ENCODE data around the gene SDK1. TPM values are rescaled to one million over a fixed set of nuclear protein-coding genes. Genes with fewer than 3 reads are reported as not detected.
"Not testable (repeated sequence)": the region's sequence is repeated elsewhere in the genome, so short reads cannot be mapped to it uniquely, and the experiment has no call there.

The SDK1 gene
- total RNA-seq, 1 experiment from 2014 or later = 20.0 TPM

DNA sequence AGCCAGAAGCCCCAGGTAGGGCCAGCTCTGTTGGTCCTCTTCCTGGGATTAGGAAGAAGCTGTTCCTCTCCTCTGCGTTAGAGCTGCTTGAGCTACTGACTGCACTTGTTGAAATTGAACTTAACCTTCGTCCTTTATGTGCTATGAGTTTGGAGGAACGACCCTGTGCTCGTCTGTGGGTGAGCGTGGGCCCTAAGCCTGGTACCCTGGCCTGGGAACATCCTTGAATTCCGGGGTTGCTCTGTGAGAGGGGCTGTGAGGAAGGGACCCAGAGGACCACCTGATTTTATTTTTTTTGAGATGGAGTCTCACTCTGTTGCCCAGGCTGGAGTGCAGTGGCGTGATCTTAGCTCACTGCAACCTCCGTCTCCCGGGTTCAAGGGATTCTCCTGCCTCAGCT lies 933.8 kb downstream of the SDK1 start:
- no peak for DNase-seq
- peaks cover 3% of the 10 kb centered on the region for H3K27me3 Mint-ChIP-seq (ENCODE audit: unreplicated experiment)
- no peaks in the 10 kb centered on the region for H3K36me3 Mint-ChIP-seq (ENCODE audit: insufficient read depth, unreplicated experiment)
- H3K27ac Mint-ChIP-seq (ENCODE audit: unreplicated experiment) = no peak overlapping the region
- H3K9me3 Mint-ChIP-seq (ENCODE audit: low read depth, unreplicated experiment) = no peaks in the 10 kb centered on the region
- H3K4me3 Mint-ChIP-seq (ENCODE audit: low read depth, unreplicated experiment) = no peak overlapping the region
- TF ChIP-seq, protein P1, sequence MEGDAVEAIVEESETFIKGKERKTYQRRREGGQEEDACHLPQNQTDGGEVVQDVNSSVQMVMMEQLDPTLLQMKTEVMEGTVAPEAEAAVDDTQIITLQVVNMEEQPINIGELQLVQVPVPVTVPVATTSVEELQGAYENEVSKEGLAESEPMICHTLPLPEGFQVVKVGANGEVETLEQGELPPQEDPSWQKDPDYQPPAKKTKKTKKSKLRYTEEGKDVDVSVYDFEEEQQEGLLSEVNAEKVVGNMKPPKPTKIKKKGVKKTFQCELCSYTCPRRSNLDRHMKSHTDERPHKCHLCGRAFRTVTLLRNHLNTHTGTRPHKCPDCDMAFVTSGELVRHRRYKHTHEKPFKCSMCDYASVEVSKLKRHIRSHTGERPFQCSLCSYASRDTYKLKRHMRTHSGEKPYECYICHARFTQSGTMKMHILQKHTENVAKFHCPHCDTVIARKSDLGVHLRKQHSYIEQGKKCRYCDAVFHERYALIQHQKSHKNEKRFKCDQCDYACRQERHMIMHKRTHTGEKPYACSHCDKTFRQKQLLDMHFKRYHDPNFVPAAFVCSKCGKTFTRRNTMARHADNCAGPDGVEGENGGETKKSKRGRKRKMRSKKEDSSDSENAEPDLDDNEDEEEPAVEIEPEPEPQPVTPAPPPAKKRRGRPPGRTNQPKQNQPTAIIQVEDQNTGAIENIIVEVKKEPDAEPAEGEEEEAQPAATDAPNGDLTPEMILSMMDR (IDR thresholded peaks at IDR 0.05; ENCODE audit: unreplicated experiment) = no peak
- no peaks in the 10 kb centered on the region for H3K4me1 Mint-ChIP-seq (ENCODE audit: low read depth, unreplicated experiment)
- intact Hi-C loops (cut with micrococcal nuclease; ENCODE audit: unreplicated experiment) = no loop called here
- CTCF ChIA-PET = interaction anchor here (0.6 kb wide), 1 partner anchor 231 kb away, joined by 9 read pairs; no protein-coding TSS in a partner anchor
- BruUV-seq (replicated peaks) = no TSS peak

DNA sequence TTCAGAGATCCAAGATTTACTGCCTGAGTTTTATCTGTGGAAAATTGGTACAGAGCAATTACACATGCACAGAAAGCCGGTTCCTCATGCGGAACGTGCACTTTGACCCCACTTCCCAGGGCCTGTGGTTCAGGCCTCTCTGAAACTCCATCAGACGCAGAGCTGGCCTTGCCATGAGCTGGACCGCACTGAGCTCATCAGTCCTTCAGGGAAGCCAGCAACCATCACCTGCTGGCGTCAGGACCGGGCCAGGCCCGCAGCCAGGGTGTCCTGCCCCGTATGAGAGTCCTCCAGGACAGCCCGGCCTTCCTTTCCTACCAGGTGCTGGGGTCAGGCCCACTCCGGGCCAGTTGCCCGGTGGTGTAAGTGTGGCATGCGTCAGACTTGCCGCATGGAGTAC lies 934.5 kb downstream of the SDK1 start:
- TF ChIP-seq, protein P1 (IDR thresholded peaks at IDR 0.05; ENCODE audit: unreplicated experiment) = no peak
- intact Hi-C loops (cut with micrococcal nuclease; ENCODE audit: unreplicated experiment) = no loop called here
- Mint-ChIP-seq H3K36me3 (ENCODE audit: insufficient read depth, unreplicated experiment) (no peaks in the 10 kb centered on the region), H3K4me1 (ENCODE audit: low read depth, unreplicated experiment) (no peaks in the 10 kb centered on the region), H3K27me3 (ENCODE audit: unreplicated experiment) (no peaks in the 10 kb centered on the region), H3K9me3 (ENCODE audit: low read depth, unreplicated experiment) (no peaks in the 10 kb centered on the region), H3K4me3 (ENCODE audit: low read depth, unreplicated experiment) (no peak overlapping the region), H3K27ac (ENCODE audit: unreplicated experiment) (no peak overlapping the region)
- CTCF ChIA-PET = no interaction called here
- DNase-seq = no peak
- no TSS peak for BruUV-seq (replicated peaks)

DNA sequence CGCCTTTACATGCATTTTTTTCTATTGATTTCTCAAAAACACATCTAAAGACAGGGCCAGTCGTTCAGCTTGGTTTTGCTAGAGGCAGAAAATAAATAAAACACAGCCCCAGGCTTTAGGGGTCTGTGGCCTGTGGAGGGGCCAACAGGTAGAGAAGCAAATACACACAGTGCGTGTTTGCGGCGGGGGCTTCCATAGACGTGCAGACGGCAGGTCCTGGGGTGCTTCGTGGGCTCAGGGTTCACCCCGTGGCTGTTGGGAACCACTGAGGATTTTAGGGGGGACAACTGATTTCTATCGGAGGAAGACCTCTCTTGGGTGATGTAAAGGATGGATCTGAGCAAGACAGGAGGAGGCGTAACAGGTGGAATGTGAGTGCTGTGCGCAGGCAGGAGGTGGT lies 935.3 kb downstream of the SDK1 start:
- Mint-ChIP-seq H3K36me3 (ENCODE audit: insufficient read depth, unreplicated experiment) (no peaks in the 10 kb centered on the region), H3K4me3 (ENCODE audit: low read depth, unreplicated experiment) (no peak overlapping the region), H3K4me1 (ENCODE audit: low read depth, unreplicated experiment) (no peaks in the 10 kb centered on the region), H3K9me3 (ENCODE audit: low read depth, unreplicated experiment) (no peaks in the 10 kb centered on the region), H3K27me3 (ENCODE audit: unreplicated experiment) (no peaks in the 10 kb centered on the region), H3K27ac (ENCODE audit: unreplicated experiment) (no peak overlapping the region)
- CTCF ChIA-PET = no interaction called here
- intact Hi-C loops (cut with micrococcal nuclease; ENCODE audit: unreplicated experiment) = no loop called here
- no peak for DNase-seq
- BruUV-seq (replicated peaks) = no TSS peak
- TF ChIP-seq, protein P1 (IDR thresholded peaks at IDR 0.05; ENCODE audit: unreplicated experiment) = no peak

GRCh38 chr7:4236873-4237272 lies 935.8 kb downstream of the SDK1 start:
- DNase-seq; H3K36me3 Mint-ChIP-seq (ENCODE audit: insufficient read depth, unreplicated experiment); H3K4me3 Mint-ChIP-seq (ENCODE audit: low read depth, unreplicated experiment); intact Hi-C loops (cut with micrococcal nuclease; ENCODE audit: unreplicated experiment); H3K4me1 Mint-ChIP-seq (ENCODE audit: low read depth, unreplicated experiment); H3K27ac Mint-ChIP-seq (ENCODE audit: unreplicated experiment); H3K27me3 Mint-ChIP-seq (ENCODE audit: unreplicated experiment); CTCF ChIA-PET; H3K9me3 Mint-ChIP-seq (ENCODE audit: low read depth, unreplicated experiment); BruUV-seq (replicated peaks): not testable (repeated sequence)

DNA sequence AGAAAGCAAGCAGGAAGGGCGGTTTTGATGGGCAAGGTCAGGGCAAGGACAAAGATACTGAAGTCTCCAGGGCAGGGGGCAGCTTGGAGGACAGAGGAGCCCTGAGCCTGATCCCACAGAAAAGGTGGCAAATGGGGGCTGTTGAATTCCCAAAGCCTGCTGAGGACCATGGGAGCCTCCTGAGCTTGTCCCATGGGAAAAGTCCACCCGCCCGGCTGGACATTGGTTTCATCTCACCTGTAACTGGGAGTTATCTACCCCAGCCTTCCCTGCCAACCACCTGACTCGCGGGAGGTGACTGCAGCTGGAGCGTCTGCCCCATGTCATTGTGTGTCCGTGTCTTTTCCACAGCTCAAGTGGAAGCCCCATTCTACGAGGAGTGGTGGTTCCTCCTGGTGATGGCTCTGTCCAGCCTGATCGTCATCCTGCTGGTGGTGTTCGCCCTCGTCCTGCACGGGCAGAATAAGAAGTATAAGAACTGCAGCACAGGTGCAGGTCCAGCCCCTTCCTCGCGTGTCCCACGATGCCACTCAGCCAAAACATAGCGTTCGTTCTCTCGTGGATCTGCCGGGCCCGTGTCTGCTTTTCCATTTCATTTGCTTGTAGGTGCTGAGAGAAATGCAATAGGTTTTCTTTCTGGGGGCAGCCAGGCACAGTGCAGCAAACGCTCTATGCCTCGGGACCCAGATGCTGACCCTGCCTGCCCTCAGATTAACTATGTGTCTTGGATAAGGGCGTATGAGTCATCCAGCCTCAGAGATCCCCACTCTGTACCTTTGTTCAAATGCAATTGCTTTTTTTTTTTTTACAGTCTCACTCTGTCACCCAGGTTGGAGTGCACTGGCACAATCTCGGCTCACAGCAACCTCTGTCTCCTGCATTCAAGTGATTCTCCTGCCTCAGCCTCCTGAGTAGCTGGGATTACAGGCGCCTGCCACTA lies 936.5 kb downstream of the SDK1 start:
- BruUV-seq (replicated peaks) = no TSS peak
- Mint-ChIP-seq H3K27ac (ENCODE audit: unreplicated experiment) (no peak overlapping the region), H3K4me1 (ENCODE audit: low read depth, unreplicated experiment) (no peaks in the 10 kb centered on the region), H3K27me3 (ENCODE audit: unreplicated experiment) (no peaks in the 10 kb centered on the region), H3K4me3 (ENCODE audit: low read depth, unreplicated experiment) (no peak overlapping the region), H3K9me3 (ENCODE audit: low read depth, unreplicated experiment) (no peaks in the 10 kb centered on the region), H3K36me3 (ENCODE audit: insufficient read depth, unreplicated experiment) (no peaks in the 10 kb centered on the region)
- TF ChIP-seq, protein P1 (IDR thresholded peaks at IDR 0.05; ENCODE audit: unreplicated experiment) = no peak
- intact Hi-C loops (cut with micrococcal nuclease; ENCODE audit: unreplicated experiment) = no loop called here
- no peak for DNase-seq
- CTCF ChIA-PET = no interaction called here
